ENCODE results near the gene CCDC61. TPM values are rescaled to one million over a fixed set of nuclear protein-coding genes. Genes with fewer than 3 reads are reported as not detected.

CCDC61 gene
- total RNA-seq, 2 donors from 2014 or later: 24.3 to 27.6 TPM

GRCh38 chr19:45968626-45969025 is 26.6 kb upstream of the CCDC61 start:
- Mint-ChIP-seq H3K9me3 (no peaks in the 10 kb centered on the region), H3K4me3 (no peak overlapping the region), H3K36me3 (ENCODE audit: low read depth) (no peaks in the 10 kb centered on the region), H3K27me3 (peaks cover 49% of the 10 kb centered on the region), H3K4me1 (peaks cover 12% of the 10 kb centered on the region), H3K27ac (no peak overlapping the region)
- no peak for ATAC-seq (replicated peaks)

- no peak overlapping the region for H3K27ac Mint-ChIP-seq
- H3K4me3 Mint-ChIP-seq: no peak overlapping the region
- H3K9me3 Mint-ChIP-seq: no peaks in the 10 kb centered on the region
- peaks cover 51% of the 10 kb centered on the region for H3K27me3 Mint-ChIP-seq
- peaks cover 12% of the 10 kb centered on the region for H3K4me1 Mint-ChIP-seq
- H3K36me3 Mint-ChIP-seq (ENCODE audit: low read depth): no peaks in the 10 kb centered on the region
- ATAC-seq (replicated peaks): no peak
Observed at GRCh38 chr19:45969676-45970075, 25.6 kb upstream of the CCDC61 start.

GRCh38 chr19:45971260-45971902 is 23.9 kb upstream of the CCDC61 start:
- H3K36me3 Mint-ChIP-seq (ENCODE audit: low read depth): no peaks in the 10 kb centered on the region
- ATAC-seq (replicated peaks): no peak
- peaks cover 12% of the 10 kb centered on the region for H3K4me1 Mint-ChIP-seq
- H3K9me3 Mint-ChIP-seq: no peaks in the 10 kb centered on the region
- no peak overlapping the region for H3K27ac Mint-ChIP-seq
- H3K27me3 Mint-ChIP-seq: peaks cover 56% of the 10 kb centered on the region
- no peak overlapping the region for H3K4me3 Mint-ChIP-seq

- Mint-ChIP-seq H3K4me3 (peak overlapping the region; percentile 23), H3K36me3 (ENCODE audit: low read depth) (no peaks in the 10 kb centered on the region), H3K27ac (no peak overlapping the region), H3K27me3 (peaks cover 58% of the 10 kb centered on the region), H3K9me3 (no peaks in the 10 kb centered on the region), H3K4me1 (peaks cover 12% of the 10 kb centered on the region)
- peak; percentile 70 for ATAC-seq (replicated peaks)
Observed at GRCh38 chr19:45972081-45972946, 23.0 kb upstream of the CCDC61 start.

- H3K4me1 Mint-ChIP-seq: peaks cover 12% of the 10 kb centered on the region
- no peak overlapping the region for H3K27ac Mint-ChIP-seq
- H3K9me3 Mint-ChIP-seq: no peaks in the 10 kb centered on the region
- peak overlapping the region; percentile 23 for H3K4me3 Mint-ChIP-seq
- H3K27me3 Mint-ChIP-seq: peaks cover 53% of the 10 kb centered on the region
- ATAC-seq (replicated peaks): no peak
- H3K36me3 Mint-ChIP-seq (ENCODE audit: low read depth): no peaks in the 10 kb centered on the region
Observed at GRCh38 chr19:45972947-45973540, 22.2 kb upstream of the CCDC61 start.

- H3K4me3 Mint-ChIP-seq: peak within 1 kb of the TSS; percentile 23
- H3K9me3 Mint-ChIP-seq: no peaks in the 10 kb centered on the region
- peaks cover 49% of the 10 kb centered on the region for H3K27me3 Mint-ChIP-seq
- H3K4me1 Mint-ChIP-seq: peaks cover 12% of the 10 kb centered on the region
- peak; percentile 66 for ATAC-seq (replicated peaks)
- H3K27ac Mint-ChIP-seq: no peak within 1 kb of the TSS
- H3K36me3 Mint-ChIP-seq (ENCODE audit: low read depth): no peaks in the 10 kb centered on the region
Observed at GRCh38 chr19:45973553-45974338, 21.5 kb upstream of the CCDC61 start, which contains the start of gene NOVA2. Gene NOVA2 (minus strand): TSS chr19:45973865. CDS start chr19:45973351, 514 bp downstream.

- Mint-ChIP-seq H3K9me3 (no peaks in the 10 kb centered on the region), H3K36me3 (ENCODE audit: low read depth) (no peaks in the 10 kb centered on the region), H3K4me1 (peaks cover 12% of the 10 kb centered on the region), H3K27ac (no peak overlapping the region), H3K27me3 (peaks cover 42% of the 10 kb centered on the region), H3K4me3 (no peak overlapping the region)
- no peak for ATAC-seq (replicated peaks)
Observed at GRCh38 chr19:45975306-45976070, 19.8 kb upstream of the CCDC61 start.

GRCh38 chr19:45976178-45976577 is 19.1 kb upstream of the CCDC61 start:
- no peak for ATAC-seq (replicated peaks)
- Mint-ChIP-seq H3K4me3 (no peak overlapping the region), H3K36me3 (ENCODE audit: low read depth) (no peaks in the 10 kb centered on the region), H3K9me3 (no peaks in the 10 kb centered on the region), H3K27me3 (peaks cover 38% of the 10 kb centered on the region), H3K27ac (no peak overlapping the region), H3K4me1 (peaks cover 12% of the 10 kb centered on the region)

- peaks cover 29% of the 10 kb centered on the region for H3K27me3 Mint-ChIP-seq
- H3K36me3 Mint-ChIP-seq (ENCODE audit: low read depth): no peaks in the 10 kb centered on the region
- no peak overlapping the region for H3K4me3 Mint-ChIP-seq
- H3K27ac Mint-ChIP-seq: no peak overlapping the region
- H3K4me1 Mint-ChIP-seq: no peaks in the 10 kb centered on the region
- no peaks in the 10 kb centered on the region for H3K9me3 Mint-ChIP-seq
- ATAC-seq (replicated peaks): no peak
Observed at GRCh38 chr19:45978156-45978555, 17.1 kb upstream of the CCDC61 start.

GRCh38 chr19:45981350-45981749 is 13.9 kb upstream of the CCDC61 start:
- Mint-ChIP-seq H3K27me3 (peaks cover 14% of the 10 kb centered on the region), H3K4me1 (no peaks in the 10 kb centered on the region), H3K4me3 (no peak overlapping the region), H3K27ac (no peak overlapping the region), H3K36me3 (ENCODE audit: low read depth) (no peaks in the 10 kb centered on the region), H3K9me3 (no peaks in the 10 kb centered on the region)
- ATAC-seq (replicated peaks): no peak

GRCh38 chr19:45985321-45985720 is 9.9 kb upstream of the CCDC61 start:
- H3K4me3 Mint-ChIP-seq: no peak overlapping the region
- no peaks in the 10 kb centered on the region for H3K9me3 Mint-ChIP-seq
- no peak overlapping the region for H3K27ac Mint-ChIP-seq
- peaks cover 15% of the 10 kb centered on the region for H3K27me3 Mint-ChIP-seq
- no peaks in the 10 kb centered on the region for H3K4me1 Mint-ChIP-seq
- no peak for ATAC-seq (replicated peaks)
- no peaks in the 10 kb centered on the region for H3K36me3 Mint-ChIP-seq (ENCODE audit: low read depth)

- no peak for ATAC-seq (replicated peaks)
- Mint-ChIP-seq H3K4me3 (no peak overlapping the region), H3K9me3 (no peaks in the 10 kb centered on the region), H3K27ac (no peak overlapping the region), H3K27me3 (peaks cover 14% of the 10 kb centered on the region), H3K4me1 (no peaks in the 10 kb centered on the region), H3K36me3 (ENCODE audit: low read depth) (no peaks in the 10 kb centered on the region)
Observed at GRCh38 chr19:45990113-45990728, 5.0 kb upstream of the CCDC61 start.

- peaks cover 14% of the 10 kb centered on the region for H3K4me1 Mint-ChIP-seq
- no peak overlapping the region for H3K4me3 Mint-ChIP-seq
- H3K27me3 Mint-ChIP-seq: peaks cover 8% of the 10 kb centered on the region
- H3K27ac Mint-ChIP-seq: no peak overlapping the region
- H3K36me3 Mint-ChIP-seq (ENCODE audit: low read depth): peaks cover 14% of the 10 kb centered on the region
- ATAC-seq (replicated peaks): peak; percentile 1
- no peaks in the 10 kb centered on the region for H3K9me3 Mint-ChIP-seq
Observed at GRCh38 chr19:45994456-45994997, 740 bp upstream of the CCDC61 start.
